Liver (tissue), 9 donors: Measurements from ENCODE around the gene S100A1. TPM values are rescaled to one million over a fixed set of nuclear protein-coding genes. Genes with fewer than 3 reads are reported as not detected.

Source experiments
- DNase-seq: peaks from one replicate; pipeline ENCODE4 v3.0.0-alpha.2; 2017; ENCODE audit warnings: low spot score
- H3K27ac ChIP-seq, 2 donors: one replicate each; pipeline ENCODE4 v1.7.0; 2013; ENCODE audit warnings: inconsistent platforms in 2 of 2, low read length in 2 of 2, control low read depth in 1 of 2, low read depth in 1 of 2, mild to moderate bottlenecking in 1 of 2
- H3K27me3 ChIP-seq, 4 donors: one replicate each; pipeline versions ENCODE4 v1.6.1 to v1.7.0; 2013; ENCODE audit warnings: low read length in 3 of 4, inconsistent platforms in 1 of 4, mild to moderate bottlenecking in 1 of 4, moderate library complexity in 1 of 4; ENCODE audit not compliant: control insufficient read depth in 4 of 4, insufficient read depth in 4 of 4
- H3K36me3 ChIP-seq, 4 donors: one replicate each; pipeline versions ENCODE4 v1.6.1 to v1.7.0; 2013; ENCODE audit warnings: low read length in 3 of 4, mild to moderate bottlenecking in 3 of 4, low read depth in 1 of 4, moderate library complexity in 1 of 4; ENCODE audit not compliant: control insufficient read depth in 4 of 4, insufficient read depth in 3 of 4
- H3K4me1 ChIP-seq, 4 donors: one replicate each; pipeline versions ENCODE4 v1.6.1 to v1.7.0; 2013; ENCODE audit warnings: low read length in 3 of 4, mild to moderate bottlenecking in 3 of 4, moderate library complexity in 1 of 4; ENCODE audit not compliant: control insufficient read depth in 4 of 4, insufficient read depth in 4 of 4
- H3K4me3 ChIP-seq, 3 donors: one replicate each; pipeline versions ENCODE4 v1.6.1 to v1.7.0; 2013; ENCODE audit warnings: low read length in 3 of 3, control low read depth in 1 of 3, low read depth in 1 of 3, mild to moderate bottlenecking in 1 of 3
- H3K9ac ChIP-seq, 2 donors: one replicate each; pipeline ENCODE4 v1.7.0; 2013; ENCODE audit warnings: low read length in 2 of 2, mild to moderate bottlenecking in 2 of 2, moderate library complexity in 2 of 2, control low read depth in 1 of 2, low read depth in 1 of 2
- H3K9me3 ChIP-seq, 4 donors: one replicate each; pipeline versions ENCODE4 v1.6.1 to v1.7.0; 2013; ENCODE audit warnings: low read length in 3 of 4; ENCODE audit not compliant: control insufficient read depth in 4 of 4
- EGR1 ChIP-seq, 2 donors: IDR thresholded peaks; 2 replicates each; pipeline ENCODE4 v1.6.1; 2016 to 2018; ENCODE audit warnings: antibody characterized with exemption in 2 of 2, low read depth in 2 of 2
- FOXA1 ChIP-seq: IDR thresholded peaks from 2 replicates; pipeline ENCODE4 v1.6.1; 2016; ENCODE audit warnings: antibody characterized with exemption
- GABPA ChIP-seq, 2 donors: IDR thresholded peaks in 1 of 2; conservative IDR thresholded peaks in 1 of 2; 2 replicates each; pipeline ENCODE4 v1.6.1; 2016; ENCODE audit warnings: antibody characterized with exemption in 2 of 2, mild to moderate bottlenecking in 1 of 2, moderate library complexity in 1 of 2
- HNF4A ChIP-seq, 2 donors: conservative IDR thresholded peaks; 2 replicates each; pipeline ENCODE4 v1.6.1; 2016; ENCODE audit warnings: antibody characterized with exemption in 2 of 2, mild to moderate bottlenecking in 2 of 2
- HNF4G ChIP-seq: IDR thresholded peaks from 2 replicates; pipeline ENCODE4 v1.6.1; 2016; ENCODE audit warnings: antibody characterized with exemption
- JUND ChIP-seq, 2 donors: IDR thresholded peaks; 2 replicates each; pipeline ENCODE4 v1.6.1; 2016; ENCODE audit warnings: antibody characterized with exemption in 2 of 2
- NR2F2 ChIP-seq: IDR thresholded peaks from 2 replicates; pipeline ENCODE4 v1.6.1; 2016; ENCODE audit warnings: antibody characterized with exemption
- RAD21 ChIP-seq, 2 donors: IDR thresholded peaks; 2 replicates each; pipeline ENCODE4 v1.6.1; 2016; ENCODE audit warnings: antibody characterized with exemption in 2 of 2, mild to moderate bottlenecking in 2 of 2
- RXRA ChIP-seq, 2 donors: IDR thresholded peaks; 2 replicates each; pipeline ENCODE4 v1.6.1; 2017 to 2018; ENCODE audit warnings: antibody characterized with exemption in 2 of 2, mild to moderate bottlenecking in 1 of 2
- SP1 ChIP-seq: IDR thresholded peaks from 2 replicates; pipeline ENCODE4 v1.6.1; 2018; ENCODE audit warnings: antibody characterized with exemption, mild to moderate bottlenecking
- TAF1 ChIP-seq: conservative IDR thresholded peaks from 2 replicates; pipeline ENCODE4 v1.6.1; 2016; ENCODE audit warnings: antibody characterized with exemption, mild to moderate bottlenecking
- YY1 ChIP-seq: IDR thresholded peaks from 2 replicates; pipeline ENCODE4 v1.6.1; 2016; ENCODE audit warnings: antibody characterized with exemption, mild to moderate bottlenecking
- WGBS: extraction: QIAGEN DNeasy Blood & Tissue Kit; methylation state at CpG from one replicate; pipeline ENCODE4 v1.1.7; 2013; 5-methylcytosine and 5-hydroxymethylcytosine counted together
- polyA plus RNA-seq, 2 donors: library from polyadenylated mRNA; stranded (reverse) in 1 of 2; unstranded in 1 of 2; fragments of 200-250 nt in 1 of 2; fragments of >200 nt in 1 of 2; fragmentation: Nextera tagmentation in 1 of 2; extraction: Ambion mirVana in 1 of 2; gene quantifications; one replicate each; pipeline versions ENCODE4 v1.2.1 to v1.2.3, GENCODE V29; 2013 to 2015
- total RNA-seq, 2 donors: library from RNA; depleted of rRNA; stranded (reverse); fragments of >200 nt; gene quantifications; one replicate each; pipeline ENCODE4 v1.2.3, GENCODE V29; 2014
- TF ChIP-seq, protein P1 (sequence below): IDR thresholded peaks from 2 replicates; pipeline ENCODE4 v1.6.1; 2016; ENCODE audit warnings: antibody characterized with exemption
- TF ChIP-seq, protein P2 (sequence below): IDR thresholded peaks from 2 replicates; pipeline ENCODE4 v1.6.1; 2016; ENCODE audit warnings: antibody characterized with exemption
- TF ChIP-seq, protein P3 (sequence below): IDR thresholded peaks from 2 replicates; pipeline ENCODE4 v1.6.1; 2016; ENCODE audit warnings: antibody characterized with exemption
- TF ChIP-seq, protein P4 (sequence below): fragments of 150-350 bp; IDR thresholded peaks from 2 replicates; pipeline ENCODE4 v1.5.1; 2017; ENCODE audit warnings: improper control_type of control experiment, low read depth, low read length; ENCODE audit not compliant: missing input control
- TF ChIP-seq, protein P5 (sequence below): IDR thresholded peaks from 2 replicates; pipeline ENCODE4 v1.6.1; 2016; ENCODE audit warnings: antibody characterized with exemption, mild to moderate bottlenecking
- donor health status: healthy.
- donor health status: healthy.
- donor health status: healthy.
- donor health status: healthy.
- donor health status: healthy.

Gene S100A1
- total and polyA plus RNA-seq, 4 donors: 0.21 to 0.33 (median 0.29) TPM

DNA sequence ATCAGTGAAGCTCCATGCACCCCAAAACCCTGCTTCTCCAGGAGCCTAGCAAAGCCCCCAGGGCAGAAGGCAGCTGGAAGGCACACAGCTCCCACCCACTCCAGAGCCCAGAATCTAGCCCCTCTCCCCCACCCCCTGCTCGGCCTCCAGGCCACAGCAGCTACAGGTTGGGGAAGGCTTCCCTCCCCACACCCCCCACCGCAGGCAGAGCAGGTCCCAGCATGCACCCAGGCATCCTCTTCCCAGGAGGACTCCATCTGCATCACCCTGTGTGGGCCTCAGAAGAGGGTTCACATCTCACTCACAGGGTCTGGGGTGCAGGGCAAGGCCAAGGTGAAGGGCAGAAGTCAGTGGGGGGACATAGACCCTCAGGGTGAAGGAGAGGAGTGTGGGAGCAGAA, 12.8 kb upstream of the S100A1 start:
- 96% methylated on average over 2 of the region's 2 CpGs for WGBS
- Histone ChIP-seq H3K27me3 (no peaks in the 10 kb centered on the region), H3K27ac (no peak overlapping the region), H3K4me1 (peaks cover 16 to 46% (median 31%) of the 10 kb centered on the region in 4 donors), H3K9me3 (no peaks in the 10 kb centered on the region), H3K9ac (no peak overlapping the region), H3K36me3 (no peaks in the 10 kb centered on the region), H3K4me3 (no peak overlapping the region)
- TF ChIP-seq JUND (IDR thresholded peaks at IDR 0.05) (no peak), HNF4A (conservative IDR thresholded peaks at IDR 0.05) (no peak), NR2F2 (no peak), YY1 (no peak), HNF4G (no peak), RAD21 (IDR thresholded peaks at IDR 0.05) (no peak), FOXA1 (no peak), TAF1 (no peak), GABPA (IDR thresholded peaks at IDR 0.05 in 1 of 2, conservative IDR thresholded peaks at IDR 0.05 in 1 of 2) (no peak), SP1 (no peak), RXRA (IDR thresholded peaks at IDR 0.05) (no peak), EGR1 (IDR thresholded peaks at IDR 0.05; ENCODE audit: low read depth in 2 of 2) (no peak)
- TF ChIP-seq, protein P1, sequence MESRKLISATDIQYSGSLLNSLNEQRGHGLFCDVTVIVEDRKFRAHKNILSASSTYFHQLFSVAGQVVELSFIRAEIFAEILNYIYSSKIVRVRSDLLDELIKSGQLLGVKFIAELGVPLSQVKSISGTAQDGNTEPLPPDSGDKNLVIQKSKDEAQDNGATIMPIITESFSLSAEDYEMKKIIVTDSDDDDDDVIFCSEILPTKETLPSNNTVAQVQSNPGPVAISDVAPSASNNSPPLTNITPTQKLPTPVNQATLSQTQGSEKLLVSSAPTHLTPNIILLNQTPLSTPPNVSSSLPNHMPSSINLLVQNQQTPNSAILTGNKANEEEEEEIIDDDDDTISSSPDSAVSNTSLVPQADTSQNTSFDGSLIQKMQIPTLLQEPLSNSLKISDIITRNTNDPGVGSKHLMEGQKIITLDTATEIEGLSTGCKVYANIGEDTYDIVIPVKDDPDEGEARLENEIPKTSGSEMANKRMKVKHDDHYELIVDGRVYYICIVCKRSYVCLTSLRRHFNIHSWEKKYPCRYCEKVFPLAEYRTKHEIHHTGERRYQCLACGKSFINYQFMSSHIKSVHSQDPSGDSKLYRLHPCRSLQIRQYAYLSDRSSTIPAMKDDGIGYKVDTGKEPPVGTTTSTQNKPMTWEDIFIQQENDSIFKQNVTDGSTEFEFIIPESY: no peak
- TF ChIP-seq, protein P2, sequence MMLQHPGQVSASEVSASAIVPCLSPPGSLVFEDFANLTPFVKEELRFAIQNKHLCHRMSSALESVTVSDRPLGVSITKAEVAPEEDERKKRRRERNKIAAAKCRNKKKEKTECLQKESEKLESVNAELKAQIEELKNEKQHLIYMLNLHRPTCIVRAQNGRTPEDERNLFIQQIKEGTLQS: no peak
- TF ChIP-seq, protein P3, sequence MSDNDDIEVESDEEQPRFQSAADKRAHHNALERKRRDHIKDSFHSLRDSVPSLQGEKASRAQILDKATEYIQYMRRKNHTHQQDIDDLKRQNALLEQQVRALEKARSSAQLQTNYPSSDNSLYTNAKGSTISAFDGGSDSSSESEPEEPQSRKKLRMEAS: no peak
- TF ChIP-seq, protein P4, sequence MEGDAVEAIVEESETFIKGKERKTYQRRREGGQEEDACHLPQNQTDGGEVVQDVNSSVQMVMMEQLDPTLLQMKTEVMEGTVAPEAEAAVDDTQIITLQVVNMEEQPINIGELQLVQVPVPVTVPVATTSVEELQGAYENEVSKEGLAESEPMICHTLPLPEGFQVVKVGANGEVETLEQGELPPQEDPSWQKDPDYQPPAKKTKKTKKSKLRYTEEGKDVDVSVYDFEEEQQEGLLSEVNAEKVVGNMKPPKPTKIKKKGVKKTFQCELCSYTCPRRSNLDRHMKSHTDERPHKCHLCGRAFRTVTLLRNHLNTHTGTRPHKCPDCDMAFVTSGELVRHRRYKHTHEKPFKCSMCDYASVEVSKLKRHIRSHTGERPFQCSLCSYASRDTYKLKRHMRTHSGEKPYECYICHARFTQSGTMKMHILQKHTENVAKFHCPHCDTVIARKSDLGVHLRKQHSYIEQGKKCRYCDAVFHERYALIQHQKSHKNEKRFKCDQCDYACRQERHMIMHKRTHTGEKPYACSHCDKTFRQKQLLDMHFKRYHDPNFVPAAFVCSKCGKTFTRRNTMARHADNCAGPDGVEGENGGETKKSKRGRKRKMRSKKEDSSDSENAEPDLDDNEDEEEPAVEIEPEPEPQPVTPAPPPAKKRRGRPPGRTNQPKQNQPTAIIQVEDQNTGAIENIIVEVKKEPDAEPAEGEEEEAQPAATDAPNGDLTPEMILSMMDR: no peak
- TF ChIP-seq, protein P5, sequence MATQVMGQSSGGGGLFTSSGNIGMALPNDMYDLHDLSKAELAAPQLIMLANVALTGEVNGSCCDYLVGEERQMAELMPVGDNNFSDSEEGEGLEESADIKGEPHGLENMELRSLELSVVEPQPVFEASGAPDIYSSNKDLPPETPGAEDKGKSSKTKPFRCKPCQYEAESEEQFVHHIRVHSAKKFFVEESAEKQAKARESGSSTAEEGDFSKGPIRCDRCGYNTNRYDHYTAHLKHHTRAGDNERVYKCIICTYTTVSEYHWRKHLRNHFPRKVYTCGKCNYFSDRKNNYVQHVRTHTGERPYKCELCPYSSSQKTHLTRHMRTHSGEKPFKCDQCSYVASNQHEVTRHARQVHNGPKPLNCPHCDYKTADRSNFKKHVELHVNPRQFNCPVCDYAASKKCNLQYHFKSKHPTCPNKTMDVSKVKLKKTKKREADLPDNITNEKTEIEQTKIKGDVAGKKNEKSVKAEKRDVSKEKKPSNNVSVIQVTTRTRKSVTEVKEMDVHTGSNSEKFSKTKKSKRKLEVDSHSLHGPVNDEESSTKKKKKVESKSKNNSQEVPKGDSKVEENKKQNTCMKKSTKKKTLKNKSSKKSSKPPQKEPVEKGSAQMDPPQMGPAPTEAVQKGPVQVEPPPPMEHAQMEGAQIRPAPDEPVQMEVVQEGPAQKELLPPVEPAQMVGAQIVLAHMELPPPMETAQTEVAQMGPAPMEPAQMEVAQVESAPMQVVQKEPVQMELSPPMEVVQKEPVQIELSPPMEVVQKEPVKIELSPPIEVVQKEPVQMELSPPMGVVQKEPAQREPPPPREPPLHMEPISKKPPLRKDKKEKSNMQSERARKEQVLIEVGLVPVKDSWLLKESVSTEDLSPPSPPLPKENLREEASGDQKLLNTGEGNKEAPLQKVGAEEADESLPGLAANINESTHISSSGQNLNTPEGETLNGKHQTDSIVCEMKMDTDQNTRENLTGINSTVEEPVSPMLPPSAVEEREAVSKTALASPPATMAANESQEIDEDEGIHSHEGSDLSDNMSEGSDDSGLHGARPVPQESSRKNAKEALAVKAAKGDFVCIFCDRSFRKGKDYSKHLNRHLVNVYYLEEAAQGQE: no peak
- no peak for DNase-seq
